ENCODE results near the gene HOXA11. TPM values are rescaled to one million over a fixed set of nuclear protein-coding genes. Genes with fewer than 3 reads are reported as not detected.

Gene HOXA11
- 10 to 100 TPM; 35.0 to 41.3 (median 39.7) TPM for polyA plus RNA-seq (ENCODE audit: insufficient read length in 4 of 4)

- peak in 3 of 4 donors; percentile 88 to 95 (median 92) for DNase-seq (ENCODE audit: low read depth in 4 of 4, low spot score in 3 of 4)
Measured at GRCh38 chr7:27185013-27185853, at the start of gene HOXA11. Gene HOXA11, minus strand, starts transcription at chr7:27185232. Its CDS starts 88 bp downstream, at chr7:27185144.

GRCh38 chr7:27229448-27229847 is 44.4 kb upstream of the HOXA11 start:
- DNase-seq (ENCODE audit: low read depth in 4 of 4, low spot score in 3 of 4), result no peak

- no peak for DNase-seq (ENCODE audit: low read depth in 4 of 4, low spot score in 3 of 4)
Measured at GRCh38 chr7:27224983-27225934, 40.2 kb upstream of the HOXA11 start.

GRCh38 chr7:27223941-27224575 is 39.0 kb upstream of the HOXA11 start:
- no peak for DNase-seq (ENCODE audit: low read depth in 4 of 4, low spot score in 3 of 4)

- DNase-seq (ENCODE audit: low read depth in 4 of 4, low spot score in 3 of 4), result no peak
Measured at GRCh38 chr7:27221201-27221797, 36.3 kb upstream of the HOXA11 start.

- no peak for DNase-seq (ENCODE audit: low read depth in 4 of 4, low spot score in 3 of 4)
Measured at GRCh38 chr7:27220440-27220955, 35.5 kb upstream of the HOXA11 start.

GRCh38 chr7:27219821-27220220 is 34.8 kb upstream of the HOXA11 start:
- DNase-seq (ENCODE audit: low read depth in 4 of 4, low spot score in 3 of 4), result no peak

GRCh38 chr7:27217951-27218350 is 32.9 kb upstream of the HOXA11 start:
- DNase-seq (ENCODE audit: low read depth in 4 of 4, low spot score in 3 of 4), result no peak

GRCh38 chr7:27215356-27215755 is 30.3 kb upstream of the HOXA11 start:
- DNase-seq (ENCODE audit: low read depth in 4 of 4, low spot score in 3 of 4), result no peak

- DNase-seq (ENCODE audit: low read depth in 4 of 4, low spot score in 3 of 4), result no peak
Measured at GRCh38 chr7:27214239-27214950, 29.4 kb upstream of the HOXA11 start.

- DNase-seq (ENCODE audit: low read depth in 4 of 4, low spot score in 3 of 4), result no peak
Measured at GRCh38 chr7:27213433-27214238, 28.6 kb upstream of the HOXA11 start.

- no peak for DNase-seq (ENCODE audit: low read depth in 4 of 4, low spot score in 3 of 4)
Measured at GRCh38 chr7:27212497-27213432, 27.7 kb upstream of the HOXA11 start.

- no peak for DNase-seq (ENCODE audit: low read depth in 4 of 4, low spot score in 3 of 4)
Measured at GRCh38 chr7:27211764-27212204, 26.8 kb upstream of the HOXA11 start.

GRCh38 chr7:27211084-27211446 is 26.0 kb upstream of the HOXA11 start:
- DNase-seq (ENCODE audit: low read depth in 4 of 4, low spot score in 3 of 4), result no peak

GRCh38 chr7:27210441-27211083 is 25.5 kb upstream of the HOXA11 start:
- DNase-seq (ENCODE audit: low read depth in 4 of 4, low spot score in 3 of 4), result no peak

GRCh38 chr7:27209933-27210440 is 25.0 kb upstream of the HOXA11 start:
- DNase-seq (ENCODE audit: low read depth in 4 of 4, low spot score in 3 of 4), result no peak

GRCh38 chr7:27208998-27209397 is 24.0 kb upstream of the HOXA11 start:
- DNase-seq (ENCODE audit: low read depth in 4 of 4, low spot score in 3 of 4), result no peak

Measured in right renal pelvis (tissue), 4 donors.